B cell (primary cell): Measurements from ENCODE around the gene SLC15A2. TPM values are rescaled to one million over a fixed set of nuclear protein-coding genes. Genes with fewer than 3 reads are reported as not detected.

ENCODE experiments used
- polyA plus RNA-seq: library from polyadenylated mRNA; depleted of rRNA; stranded (reverse); fragments of >200 nt; gene quantifications from 2 replicates; pipeline ENCODE4 v1.2.3, GENCODE V29; 2012
- total RNA-seq, 2 donors: library from RNA; stranded (reverse); fragments of 120-200 nt in 1 of 2; gene quantifications; 1 replicate in 1 of 2; 2 replicates in 1 of 2; pipeline versions ENCODE4 v1.2.3 to v1.2.4, GENCODE V29; 2013 to 2022

SLC15A2 gene
- total and polyA plus RNA-seq, 2 donors (not counting 1 experiment from before 2014, with no cell fraction given) = 13.1 to 16.9 TPM

Other genes with a start within 250 kb of the SLC15A2 start
- gene HCLS1, start 233.5 kb upstream of the SLC15A2 start, total RNA-seq = 317 and 331 TPM in 2 replicates
- gene HCLS1, start 233.5 kb upstream of the SLC15A2 start, polyA plus RNA-seq = 161 and 228 TPM in 2 replicates
- gene GOLGB1, start 144.7 kb upstream of the SLC15A2 start, total RNA-seq = 58.7 and 64.3 TPM in 2 replicates
- 6.2 and 8.1 TPM in 2 replicates for gene GOLGB1, start 144.7 kb upstream of the SLC15A2 start, polyA plus RNA-seq
- gene IQCB1, start 59.3 kb upstream of the SLC15A2 start, total RNA-seq = 54.6 and 56.5 TPM in 2 replicates
- 32.0 and 43.5 TPM in 2 replicates for gene IQCB1, start 59.3 kb upstream of the SLC15A2 start, polyA plus RNA-seq
- 31.1 and 35.0 TPM in 2 replicates for gene EAF2, start 59.2 kb upstream of the SLC15A2 start, total RNA-seq
- 161 and 221 TPM in 2 replicates for gene EAF2, start 59.2 kb upstream of the SLC15A2 start, polyA plus RNA-seq
- 1.6 and 1.9 TPM in 2 replicates for gene ILDR1, start 127.8 kb downstream of the SLC15A2 start, total RNA-seq
- gene ILDR1, start 127.8 kb downstream of the SLC15A2 start, polyA plus RNA-seq = 1.3 and 4.7 TPM in 2 replicates
- 31.5 and 37.6 TPM in 2 replicates for gene CD86, start 161.0 kb downstream of the SLC15A2 start, total RNA-seq
- 6.9 and 38.2 TPM in 2 replicates for gene CD86, start 161.0 kb downstream of the SLC15A2 start, polyA plus RNA-seq